Cardiac muscle cell (in vitro differentiated cells and primary cell): Measurements from ENCODE around the gene CFTR. TPM values are rescaled to one million over a fixed set of nuclear protein-coding genes. Genes with fewer than 3 reads are reported as not detected.

Source experiments
- DNase-seq, 2 donors: peaks; one replicate each; pipeline versions ENCODE4 v3.0.0 to v3.0.0-alpha.2; 2010 to 2017; ENCODE audit warnings: low read depth in 1 of 2, low spot score in 1 of 2
- H3K27ac ChIP-seq: fragments of 200-600 bp; sonication (generic); 2 replicates; pipeline ENCODE4 v1.5.1; 2016
- H3K27me3 ChIP-seq: fragments of 200-600 bp; sonication (generic); 2 replicates; pipeline ENCODE4 v1.6.0; 2016; ENCODE audit warnings: control low read depth
- H3K36me3 ChIP-seq: fragments of 200-600 bp; sonication (generic); 2 replicates; pipeline ENCODE4 v1.5.1; 2016; ENCODE audit warnings: control low read depth
- H3K4me1 ChIP-seq: fragments of 200-600 bp; sonication (generic); 2 replicates; pipeline ENCODE4 v1.8.1; 2017; ENCODE audit warnings: low read depth, mild to moderate bottlenecking, mixed run types
- H3K4me3 ChIP-seq: fragments of 200-600 bp; sonication (generic); 2 replicates; pipeline ENCODE4 v1.5.1; 2016; ENCODE audit warnings: mild to moderate bottlenecking
- H3K9me3 ChIP-seq: fragments of 200-600 bp; sonication (generic); 2 replicates; pipeline ENCODE4 v1.5.1; 2017; ENCODE audit warnings: low read depth, mild to moderate bottlenecking, control low read depth
- CTCF ChIP-seq: IDR thresholded peaks from 2 replicates; pipeline ENCODE4 v1.5.1; 2012; ENCODE audit warnings: low read depth, mild to moderate bottlenecking, low read length
- polyA plus RNA-seq: library from polyadenylated mRNA; unstranded; fragments of >200 nt; fragmentation: Nextera tagmentation; extraction: Ambion mirVana; gene quantifications from 2 replicates; pipeline ENCODE4 v1.2.1, GENCODE V29; 2016
- total RNA-seq: library from RNA; depleted of rRNA; stranded (reverse); fragments of >200 nt; gene quantifications from 2 replicates; pipeline ENCODE4 v1.2.3, GENCODE V29; 2016

The CFTR gene
- total and polyA plus RNA-seq, 2 experiments from 2014 or later = 8.8 to 12.0 TPM

GRCh38 chr7:117675497-117676435 lies 195.9 kb downstream of the CFTR start:
- no peak for DNase-seq
- Histone ChIP-seq H3K9me3 (no peaks in the 10 kb centered on the region), H3K27me3 (no peaks in the 10 kb centered on the region), H3K4me3 (no peak overlapping the region), H3K27ac (peak overlapping the region; percentile 45), H3K36me3 (no peaks in the 10 kb centered on the region), H3K4me1 (peaks cover 38% of the 10 kb centered on the region)
- no peak for TF ChIP-seq CTCF

GRCh38 chr7:117679120-117679519 lies 199.3 kb downstream of the CFTR start:
- no peak overlapping the region for H3K27ac ChIP-seq
- TF ChIP-seq CTCF = no peak
- no peaks in the 10 kb centered on the region for H3K36me3 ChIP-seq
- peaks cover 24% of the 10 kb centered on the region for H3K4me1 ChIP-seq
- H3K4me3 ChIP-seq = no peak overlapping the region
- no peaks in the 10 kb centered on the region for H3K9me3 ChIP-seq
- DNase-seq = no peak
- no peaks in the 10 kb centered on the region for H3K27me3 ChIP-seq

GRCh38 chr7:117682681-117683385 lies 203.0 kb downstream of the CFTR start:
- no peak overlapping the region for H3K27ac ChIP-seq
- peak in 1 of 2 donors; percentile 31 for DNase-seq
- peaks cover 11% of the 10 kb centered on the region for H3K4me1 ChIP-seq
- no peaks in the 10 kb centered on the region for H3K27me3 ChIP-seq
- H3K9me3 ChIP-seq = no peaks in the 10 kb centered on the region
- H3K36me3 ChIP-seq = no peaks in the 10 kb centered on the region
- TF ChIP-seq CTCF = no peak
- no peak overlapping the region for H3K4me3 ChIP-seq

GRCh38 chr7:117683430-117684175 lies 203.8 kb downstream of the CFTR start:
- Histone ChIP-seq H3K27me3 (no peaks in the 10 kb centered on the region), H3K36me3 (no peaks in the 10 kb centered on the region), H3K9me3 (no peaks in the 10 kb centered on the region), H3K4me1 (peaks cover 11% of the 10 kb centered on the region), H3K4me3 (no peak overlapping the region), H3K27ac (no peak overlapping the region)
- TF ChIP-seq CTCF = no peak
- DNase-seq = no peak

- Histone ChIP-seq H3K27ac (no peak overlapping the region), H3K27me3 (no peaks in the 10 kb centered on the region), H3K4me1 (peaks cover 11% of the 10 kb centered on the region), H3K9me3 (no peaks in the 10 kb centered on the region), H3K36me3 (no peaks in the 10 kb centered on the region), H3K4me3 (no peak overlapping the region)
- TF ChIP-seq CTCF = no peak
- DNase-seq = no peak
These were observed 206.0 kb downstream of the CFTR start for GRCh38 chr7:117685795-117686194.
